Kidney epithelial cell (primary cell): ENCODE measurements around the gene GJA4. TPM values are rescaled to one million over a fixed set of nuclear protein-coding genes. Genes with fewer than 3 reads are reported as not detected.

Source experiments
- DNase-seq: peaks from one replicate; pipeline ENCODE4 v3.0.0-alpha.2; 2010; ENCODE audit warnings: low read depth
- H3K27me3 ChIP-seq: 2 replicates; pipeline ENCODE4 v1.6.0; 2011; ENCODE audit warnings: low read length; ENCODE audit not compliant: control insufficient read depth, insufficient read depth
- H3K36me3 ChIP-seq: 2 replicates; pipeline ENCODE4 v1.5.1; 2011; ENCODE audit warnings: low read length; ENCODE audit not compliant: control insufficient read depth, insufficient read depth
- H3K4me3 ChIP-seq: 2 replicates; pipeline ENCODE4 v1.5.1; 2011; ENCODE audit warnings: low read depth, mild to moderate bottlenecking, control low read depth, low read length
- CTCF ChIP-seq: IDR thresholded peaks from 2 replicates; pipeline ENCODE4 v1.5.1; 2011; ENCODE audit warnings: mild to moderate bottlenecking, moderate library complexity, low read length, control low read depth, inconsistent platforms; ENCODE audit not compliant: insufficient read depth, poor library complexity, severe bottlenecking
- total RNA-seq: library from RNA; depleted of rRNA; stranded (reverse); fragments of >200 nt; gene quantifications from 2 replicates; pipeline ENCODE4 v1.2.3, GENCODE V29; 2015

GJA4 gene
- total RNA-seq, 1 donor from 2014 or later, result not detected

- no peak for DNase-seq
- H3K27me3 ChIP-seq, result no peaks in the 10 kb centered on the region
- no peak overlapping the region for H3K4me3 ChIP-seq
- no peak for TF ChIP-seq CTCF
- H3K36me3 ChIP-seq, result no peaks in the 10 kb centered on the region
Measured at GRCh38 chr1:34761176-34761761, 31.5 kb upstream of the GJA4 start.

- H3K4me3 ChIP-seq, result no peak overlapping the region
- no peak for DNase-seq
- H3K27me3 ChIP-seq, result no peaks in the 10 kb centered on the region
- no peak for TF ChIP-seq CTCF
- no peaks in the 10 kb centered on the region for H3K36me3 ChIP-seq
Measured at GRCh38 chr1:34761776-34762307, 31.0 kb upstream of the GJA4 start.

GRCh38 chr1:34762474-34763141 is 30.2 kb upstream of the GJA4 start:
- no peaks in the 10 kb centered on the region for H3K27me3 ChIP-seq
- DNase-seq, result no peak
- no peaks in the 10 kb centered on the region for H3K36me3 ChIP-seq
- H3K4me3 ChIP-seq, result no peak overlapping the region
- no peak for TF ChIP-seq CTCF

GRCh38 chr1:34763142-34763781 is 29.5 kb upstream of the GJA4 start:
- Histone ChIP-seq H3K4me3 (no peak overlapping the region), H3K27me3 (no peaks in the 10 kb centered on the region), H3K36me3 (no peaks in the 10 kb centered on the region)
- DNase-seq, result peak; percentile 72
- no peak for TF ChIP-seq CTCF

- H3K4me3 ChIP-seq, result no peak overlapping the region
- TF ChIP-seq CTCF, result no peak
- no peak for DNase-seq
- H3K36me3 ChIP-seq, result no peaks in the 10 kb centered on the region
- no peaks in the 10 kb centered on the region for H3K27me3 ChIP-seq
Measured at GRCh38 chr1:34768856-34769255, 23.9 kb upstream of the GJA4 start.
